Nephron progenitor cell (in vitro differentiated cells): ENCODE results near the gene MSI2.

Experiments
- DNase-seq: peaks from one replicate; pipeline ENCODE4 v3.0.0; 2021
- H3K27ac Mint-ChIP-seq: 2 replicates; pipeline ENCODE4 v1.8.0; 2021; ENCODE audit warnings: mild to moderate bottlenecking, moderate library complexity, mixed read lengths
- H3K27me3 Mint-ChIP-seq: 2 replicates; pipeline ENCODE4 v1.8.0; 2021; ENCODE audit warnings: mild to moderate bottlenecking, low read depth, mixed read lengths; ENCODE audit not compliant: poor library complexity
- H3K36me3 Mint-ChIP-seq: 2 replicates; pipeline ENCODE4 v1.8.0; 2021; ENCODE audit warnings: low read depth, mixed read lengths
- H3K4me1 Mint-ChIP-seq: 2 replicates; pipeline ENCODE4 v1.8.0; 2021; ENCODE audit warnings: mixed read lengths
- H3K4me3 Mint-ChIP-seq: 2 replicates; pipeline ENCODE4 v1.8.0; 2021; ENCODE audit warnings: mild to moderate bottlenecking, moderate library complexity, mixed read lengths
- H3K9me3 Mint-ChIP-seq: 2 replicates; pipeline ENCODE4 v1.8.0; 2021; ENCODE audit warnings: mild to moderate bottlenecking, moderate library complexity, mixed read lengths
- TF ChIP-seq, protein P1 (sequence below): fragments of 200-600 bp; sonication (generic); IDR thresholded peaks from 2 replicates; pipeline ENCODE4 v1.5.0; 2021; ENCODE audit warnings: antibody characterized with exemption

Gene MSI2

DNA sequence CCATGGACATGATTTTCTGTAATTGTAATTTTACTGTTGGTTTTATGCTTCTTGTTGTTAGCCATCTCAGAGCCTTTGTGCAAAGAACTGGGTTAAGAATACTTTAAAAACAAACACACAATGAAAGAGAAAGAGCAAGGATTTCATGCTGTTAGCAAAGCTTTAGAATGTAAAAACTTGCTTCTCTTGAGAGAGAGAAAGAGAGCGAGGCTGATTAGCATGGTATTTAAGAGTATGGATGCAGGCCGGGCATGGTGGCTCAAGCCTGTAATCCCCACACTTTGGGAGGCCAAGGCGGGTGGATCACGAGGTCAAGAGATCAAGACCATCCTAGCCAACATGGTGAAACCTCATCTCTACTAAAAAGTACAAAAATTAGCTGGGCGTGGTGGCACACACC, 76.2 kb downstream of the MSI2 start:
- TF ChIP-seq, protein P1, sequence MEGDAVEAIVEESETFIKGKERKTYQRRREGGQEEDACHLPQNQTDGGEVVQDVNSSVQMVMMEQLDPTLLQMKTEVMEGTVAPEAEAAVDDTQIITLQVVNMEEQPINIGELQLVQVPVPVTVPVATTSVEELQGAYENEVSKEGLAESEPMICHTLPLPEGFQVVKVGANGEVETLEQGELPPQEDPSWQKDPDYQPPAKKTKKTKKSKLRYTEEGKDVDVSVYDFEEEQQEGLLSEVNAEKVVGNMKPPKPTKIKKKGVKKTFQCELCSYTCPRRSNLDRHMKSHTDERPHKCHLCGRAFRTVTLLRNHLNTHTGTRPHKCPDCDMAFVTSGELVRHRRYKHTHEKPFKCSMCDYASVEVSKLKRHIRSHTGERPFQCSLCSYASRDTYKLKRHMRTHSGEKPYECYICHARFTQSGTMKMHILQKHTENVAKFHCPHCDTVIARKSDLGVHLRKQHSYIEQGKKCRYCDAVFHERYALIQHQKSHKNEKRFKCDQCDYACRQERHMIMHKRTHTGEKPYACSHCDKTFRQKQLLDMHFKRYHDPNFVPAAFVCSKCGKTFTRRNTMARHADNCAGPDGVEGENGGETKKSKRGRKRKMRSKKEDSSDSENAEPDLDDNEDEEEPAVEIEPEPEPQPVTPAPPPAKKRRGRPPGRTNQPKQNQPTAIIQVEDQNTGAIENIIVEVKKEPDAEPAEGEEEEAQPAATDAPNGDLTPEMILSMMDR: no peak
- no peak overlapping the region for H3K27ac Mint-ChIP-seq
- no peak overlapping the region for H3K4me3 Mint-ChIP-seq
- DNase-seq: no peak
- H3K27me3 Mint-ChIP-seq: peaks cover 3% of the 10 kb centered on the region
- peaks cover 77% of the 10 kb centered on the region for H3K36me3 Mint-ChIP-seq
- H3K4me1 Mint-ChIP-seq: peaks cover 40% of the 10 kb centered on the region
- peaks cover 7% of the 10 kb centered on the region for H3K9me3 Mint-ChIP-seq

DNA sequence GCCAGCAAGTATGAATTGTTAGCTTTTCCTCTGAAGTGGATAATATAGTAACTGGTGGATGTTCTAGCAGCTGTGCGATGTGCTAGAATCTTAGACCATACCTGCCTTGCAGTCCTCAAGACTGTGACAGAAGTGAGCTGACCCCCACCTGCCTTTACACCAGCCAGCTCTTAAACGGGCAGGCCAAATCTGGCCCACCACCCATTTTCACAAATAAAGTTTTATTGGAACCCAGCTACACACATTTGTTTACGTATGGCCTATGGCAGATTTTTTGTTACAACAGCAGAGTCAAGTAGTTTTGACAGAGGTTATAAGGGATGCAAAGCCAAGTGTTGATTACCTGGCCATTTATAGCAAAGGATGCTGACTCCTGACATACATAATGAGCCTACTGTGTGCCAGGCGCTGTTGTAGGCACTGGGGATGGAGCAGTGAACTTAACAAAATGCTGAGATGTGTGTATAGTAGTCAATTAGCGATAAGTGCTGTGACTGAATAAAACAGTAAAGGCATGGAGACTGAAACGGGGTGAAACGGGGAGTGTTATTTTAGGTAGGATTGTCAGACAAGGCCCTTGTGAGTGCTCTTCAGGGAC, 79.0 kb downstream of the MSI2 start:
- peaks cover 79% of the 10 kb centered on the region for H3K36me3 Mint-ChIP-seq
- H3K27me3 Mint-ChIP-seq: no peaks in the 10 kb centered on the region
- H3K27ac Mint-ChIP-seq: no peak overlapping the region
- TF ChIP-seq, protein P1: no peak
- H3K9me3 Mint-ChIP-seq: peaks cover 7% of the 10 kb centered on the region
- no peak for DNase-seq
- peaks cover 30% of the 10 kb centered on the region for H3K4me1 Mint-ChIP-seq
- no peak overlapping the region for H3K4me3 Mint-ChIP-seq

DNA sequence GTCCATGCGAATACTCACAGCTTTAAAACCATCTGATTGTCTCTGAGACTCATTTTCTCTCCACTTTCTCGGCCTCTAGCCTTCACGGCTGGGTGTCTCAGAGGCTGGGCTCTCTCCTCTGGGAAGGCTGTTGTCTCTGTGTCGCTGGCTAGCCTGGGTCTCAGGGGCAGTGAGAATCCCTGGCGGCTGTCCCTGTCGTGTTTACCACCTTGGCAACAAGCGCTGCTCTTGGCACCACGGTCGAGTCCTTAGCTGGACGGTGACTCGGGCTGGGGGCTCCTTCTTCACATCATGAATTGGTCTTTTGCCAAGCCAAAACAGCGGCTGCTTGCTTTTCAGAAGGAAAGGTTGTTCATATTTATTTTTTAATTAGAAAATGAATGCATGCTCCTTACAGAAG, 81.1 kb downstream of the MSI2 start:
- Mint-ChIP-seq H3K27me3 (no peaks in the 10 kb centered on the region), H3K4me1 (peaks cover 46% of the 10 kb centered on the region)
- TF ChIP-seq, protein P1: no peak

DNA sequence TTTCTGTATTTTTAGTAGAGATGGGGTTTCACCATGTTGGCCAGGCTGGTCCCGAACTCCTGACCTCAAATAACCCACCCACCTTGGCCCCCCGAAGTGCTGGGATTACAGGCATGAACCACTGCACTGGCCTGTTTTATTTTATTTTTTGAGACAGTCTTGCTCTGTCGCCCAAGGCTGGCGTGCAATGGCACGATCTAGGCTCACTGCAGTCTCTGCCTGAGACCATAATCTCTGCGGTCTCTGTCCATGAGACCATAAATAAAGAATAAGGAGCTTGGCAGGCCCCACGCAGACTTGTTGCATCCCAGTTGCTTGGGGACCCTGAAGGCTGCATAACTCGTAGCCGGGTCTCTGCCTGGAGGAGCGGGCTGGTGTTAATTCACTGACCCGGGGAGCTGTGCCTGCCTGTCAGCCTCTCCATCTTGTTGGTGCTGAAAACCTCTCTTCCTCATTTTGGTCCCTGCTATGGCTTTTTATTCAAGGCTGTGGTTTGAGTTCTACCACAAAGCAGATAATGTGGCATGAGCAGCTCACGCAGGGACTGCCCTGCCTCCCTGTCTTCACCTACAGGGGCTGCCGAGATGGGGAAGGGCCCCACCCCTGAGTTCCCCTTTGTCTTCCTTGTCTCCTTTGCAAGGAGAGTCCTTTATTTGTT, 82.1 kb downstream of the MSI2 start:
- TF ChIP-seq, protein P1: no peak
- Mint-ChIP-seq H3K9me3 (peaks cover 7% of the 10 kb centered on the region), H3K4me3 (no peak overlapping the region), H3K36me3 (peaks cover 77% of the 10 kb centered on the region), H3K27ac (peak overlapping the region; percentile 12), H3K27me3 (no peaks in the 10 kb centered on the region), H3K4me1 (peaks cover 56% of the 10 kb centered on the region)
- no peak for DNase-seq

More for the DNA sequence above, 81.1 kb downstream of the MSI2 start:
- DNase-seq: no peak
- Mint-ChIP-seq H3K9me3 (peaks cover 7% of the 10 kb centered on the region), H3K36me3 (peaks cover 79% of the 10 kb centered on the region), H3K4me3 (no peak overlapping the region), H3K27ac (peak overlapping the region; percentile 17)

DNA sequence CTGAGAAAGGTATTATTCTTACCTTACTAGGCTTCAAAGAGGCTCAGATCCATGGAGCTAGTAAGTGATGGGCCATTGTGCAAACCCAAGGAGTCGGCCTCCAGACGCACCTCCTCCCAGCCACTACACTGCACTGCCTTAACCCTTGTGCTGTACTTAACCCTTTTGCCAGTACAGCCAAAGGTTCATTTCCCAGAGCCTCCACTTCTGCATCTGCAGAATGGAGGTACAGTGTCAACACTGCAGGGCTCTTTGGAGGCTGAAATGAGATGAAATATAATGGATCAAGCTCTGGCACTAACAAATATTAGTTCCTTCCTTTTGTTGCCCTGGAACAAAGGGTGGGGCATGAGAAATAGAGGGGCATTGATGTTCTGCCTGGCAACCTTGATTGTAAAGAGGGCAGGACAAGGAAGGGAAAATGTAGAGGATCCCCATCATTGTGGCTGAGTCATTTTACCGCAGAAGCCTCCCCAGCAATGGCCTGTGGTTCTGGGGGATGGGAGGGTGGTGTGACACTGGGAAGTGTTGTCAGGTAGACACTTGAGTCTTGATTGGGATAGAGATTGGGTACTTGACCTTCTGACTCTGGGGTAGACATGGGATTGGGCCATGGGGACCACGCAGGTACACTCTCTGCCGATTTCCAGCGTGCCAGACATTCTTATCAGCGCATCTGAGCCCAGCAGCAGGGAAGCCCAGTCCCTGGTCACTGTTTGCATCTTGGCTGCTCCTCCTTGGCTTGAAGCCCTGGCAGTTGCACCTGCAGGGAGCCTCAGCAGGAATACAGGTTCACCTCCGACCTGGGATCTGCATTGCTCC, 84.0 kb downstream of the MSI2 start:
- TF ChIP-seq, protein P1: no peak

More for the DNA sequence above, 84.0 kb downstream of the MSI2 start:
- Mint-ChIP-seq H3K4me3 (no peak overlapping the region), H3K27me3 (no peaks in the 10 kb centered on the region), H3K4me1 (peaks cover 62% of the 10 kb centered on the region), H3K9me3 (peaks cover 6% of the 10 kb centered on the region), H3K27ac (no peak overlapping the region), H3K36me3 (peaks cover 70% of the 10 kb centered on the region)
- DNase-seq: no peak
